ENCODE results near the gene TRAF3IP1.
"Not testable (repeated sequence)": the region's sequence is repeated elsewhere in the genome, so short reads cannot be mapped to it uniquely, and the experiment has no call there.

- not testable (repeated sequence) for TF ChIP-seq CTCF, EZH2, EZH2phosphoT487 (IDR thresholded peaks at IDR 0.05)
Measured at GRCh38 chr2:238324248-238324647, 3.9 kb downstream of the TRAF3IP1 start.
